Testis (tissue), 3 donors: ENCODE data around the gene ST6GAL1. TPM values are rescaled to one million over a fixed set of nuclear protein-coding genes. Genes with fewer than 3 reads are reported as not detected.

Experiments
- DNase-seq: peaks from one replicate; pipeline ENCODE4 v3.0.0-alpha.2; 2019
- H3K27ac ChIP-seq, 2 donors: fragments of 200-600 bp; sonication (generic); one replicate each; pipeline ENCODE4 v1.5.1; 2019
- H3K27me3 ChIP-seq: fragments of 200-600 bp; sonication (generic); one replicate; pipeline ENCODE4 v1.5.1; 2019
- H3K36me3 ChIP-seq: fragments of 200-600 bp; sonication (generic); one replicate; pipeline ENCODE4 v1.5.1; 2017; ENCODE audit warnings: low read depth; ENCODE audit errors: missing control alignments
- H3K4me1 ChIP-seq: fragments of 200-600 bp; sonication (generic); one replicate; pipeline ENCODE4 v1.5.1; 2019
- H3K4me3 ChIP-seq, 2 donors: fragments of 200-600 bp; sonication (generic); one replicate each; pipeline ENCODE4 v1.5.1; 2017 to 2019
- H3K9me3 ChIP-seq: fragments of 200-600 bp; sonication (generic); one replicate; pipeline ENCODE4 v1.5.1; 2017
- CTCF ChIP-seq, 3 experiments: fragments of 450-650 bp in 2 of 3; fragments of 200-600 bp in 1 of 3; sonication (generic) in 1 of 3; IDR thresholded peaks; one replicate each; pipeline ENCODE4 v1.5.1; 2016 to 2019; ENCODE audit warnings: antibody characterized with exemption in 3 of 3, mild to moderate bottlenecking in 2 of 3, moderate library complexity in 1 of 3
- POLR2A ChIP-seq: fragments of 450-650 bp; IDR thresholded peaks from one replicate; pipeline ENCODE4 v1.6.1; 2017; ENCODE audit warnings: antibody characterized with exemption, mild to moderate bottlenecking, moderate library complexity
- WGBS, 2 donors: methylation state at CpG; one replicate each; pipeline ENCODE4 v1.1.5; 2018; 5-methylcytosine and 5-hydroxymethylcytosine counted together
- intact Hi-C: fragments of 100-400 bp; cut with DNase I; formaldehyde crosslinking; loops from one replicate; pipeline ENCODE4 v1.15.1; 2023; ENCODE audit warnings: low total_unique reads
- polyA plus RNA-seq: library from polyadenylated mRNA; stranded (reverse); fragments of 350-450 nt; fragmentation: Illumina TruSeq; extraction: RNeasy Lipid Tissue Mini Kit (QIAGEN cat#74804); gene quantifications from one replicate; pipeline ENCODE4 v1.2.3, GENCODE V29; 2014; ENCODE audit warnings: low read depth, low replicate concordance; ENCODE audit not compliant: insufficient read depth
- total RNA-seq, 2 donors: library from RNA; depleted of rRNA; stranded (reverse); fragments of >200 nt; gene quantifications; one replicate each; pipeline ENCODE4 v1.2.3, GENCODE V29; 2016

ST6GAL1 gene
- total and polyA plus RNA-seq, 3 donors from 2014 or later = 12.8 to 26.3 (median 16.9) TPM

- Histone ChIP-seq H3K27ac (no peak overlapping the region), H3K4me3 (no peak overlapping the region), H3K27me3 (no peaks in the 10 kb centered on the region), H3K36me3 (no peaks in the 10 kb centered on the region), H3K4me1 (peaks cover 21% of the 10 kb centered on the region), H3K9me3 (no peaks in the 10 kb centered on the region)
- TF ChIP-seq CTCF (IDR thresholded peaks at IDR 0.05) (no peak), POLR2A (no peak)
- intact Hi-C loops = no loop called here
- DNase-seq = no peak
- WGBS, 2 donors = 76 to 77% methylated on average over 6 of the region's 6 CpGs
These were observed 45.4 kb downstream of the ST6GAL1 start for GRCh38 chr3:186975726-186976125.

- H3K27ac ChIP-seq = peak overlapping the region; percentile 43 to 60
- intact Hi-C loops = no loop called here
- H3K9me3 ChIP-seq = no peaks in the 10 kb centered on the region
- TF ChIP-seq CTCF (IDR thresholded peaks at IDR 0.05) = no peak
- no peak for TF ChIP-seq POLR2A
- H3K36me3 ChIP-seq = no peaks in the 10 kb centered on the region
- peak; percentile 78 for DNase-seq
- H3K4me3 ChIP-seq = no peak overlapping the region
- peaks cover 21% of the 10 kb centered on the region for H3K4me1 ChIP-seq
- 25 to 44% methylated on average over 17 of the region's 17 CpGs for WGBS, 2 donors
- H3K27me3 ChIP-seq = no peaks in the 10 kb centered on the region
These were observed 46.8 kb downstream of the ST6GAL1 start for GRCh38 chr3:186976837-186977750.

- TF ChIP-seq CTCF (IDR thresholded peaks at IDR 0.05) = no peak
- no peak for TF ChIP-seq POLR2A
- intact Hi-C loops = no loop called here
- Histone ChIP-seq H3K36me3 (no peaks in the 10 kb centered on the region), H3K27me3 (no peaks in the 10 kb centered on the region), H3K4me1 (peaks cover 21% of the 10 kb centered on the region), H3K4me3 (no peak overlapping the region), H3K27ac (no peak overlapping the region), H3K9me3 (no peaks in the 10 kb centered on the region)
- DNase-seq = no peak
- WGBS, 2 donors = 90 to 94% methylated on average over 2 of the region's 2 CpGs
These were observed 48.4 kb downstream of the ST6GAL1 start for GRCh38 chr3:186978712-186979111.

- intact Hi-C loops = no loop called here
- peaks cover 21% of the 10 kb centered on the region for H3K4me1 ChIP-seq
- H3K36me3 ChIP-seq = no peaks in the 10 kb centered on the region
- no peak overlapping the region for H3K4me3 ChIP-seq
- TF ChIP-seq CTCF (IDR thresholded peaks at IDR 0.05) = no peak
- TF ChIP-seq POLR2A = no peak
- no peaks in the 10 kb centered on the region for H3K9me3 ChIP-seq
- no peaks in the 10 kb centered on the region for H3K27me3 ChIP-seq
- 96 to 100% methylated on average over 3 of the region's 3 CpGs for WGBS, 2 donors
- no peak for DNase-seq
- no peak overlapping the region for H3K27ac ChIP-seq
These were observed 49.5 kb downstream of the ST6GAL1 start for GRCh38 chr3:186979852-186980251.
